H1 (cell line): ENCODE measurements around the gene CD44. TPM values are rescaled to one million over a fixed set of nuclear protein-coding genes. Genes with fewer than 3 reads are reported as not detected.

Experiments used
- CTCF ChIA-PET: fragments of 300-600 bp; sonication (Branson Sonifier 250); formaldehyde crosslinking; loops from one replicate; lab custom pipeline; 2021; ENCODE audit not compliant: partially characterized antibody; lab: Charles Lee
- POLR2A ChIA-PET: fragments of 300-600 bp; sonication (Branson Sonifier 250); formaldehyde crosslinking; loops from one replicate; lab custom pipeline; 2021; ENCODE audit warnings: inconsistent platforms; ENCODE audit not compliant: partially characterized antibody; lab: Charles Lee
- DNase-seq, 2 experiments: peaks; one replicate each; pipeline versions ENCODE4 v3.0.0 to v3.0.0-alpha.2; 2010 to 2022; ENCODE audit warnings: low spot score in 2 of 2, low read depth in 1 of 2, mixed read lengths in 1 of 2
- FAIRE-seq: peaks from 2 replicates; lab custom pipeline; 2011; peaks lifted over from hg19 to GRCh38; lab: Jason Lieb, UNC
- H2AFZ ChIP-seq: 2 replicates; pipeline ENCODE4 v1.8.1; 2012; ENCODE audit warnings: low read length, inconsistent platforms
- H2AK5ac ChIP-seq: 2 replicates; pipeline ENCODE4 v1.6.1; 2013; ENCODE audit warnings: low read depth, low read length
- H2BK120ac ChIP-seq: replicated peaks from 2 replicates; pipeline ENCODE3; 2013; ENCODE audit warnings: low read depth, low read length, inconsistent platforms
- H2BK12ac ChIP-seq: 2 replicates; pipeline ENCODE4 v1.6.1; 2013; ENCODE audit warnings: low read depth, low read length
- H2BK15ac ChIP-seq: 2 replicates; pipeline ENCODE4 v1.6.1; 2013; ENCODE audit warnings: low read length
- H2BK20ac ChIP-seq: 2 replicates; pipeline ENCODE4 v1.6.1; 2013; ENCODE audit warnings: low read length
- H2BK5ac ChIP-seq: 2 replicates; pipeline ENCODE4 v1.6.1; 2013; ENCODE audit warnings: low read depth, low read length
- H3K14ac ChIP-seq: 2 replicates; pipeline ENCODE4 v1.6.1; 2013; ENCODE audit warnings: inconsistent platforms; ENCODE audit not compliant: insufficient read length
- H3K18ac ChIP-seq: 2 replicates; pipeline ENCODE4 v1.6.1; 2013; ENCODE audit warnings: low read length; ENCODE audit errors: extremely low read depth
- H3K23ac ChIP-seq: 2 replicates; pipeline ENCODE4 v1.6.1; 2013; ENCODE audit warnings: inconsistent platforms; ENCODE audit not compliant: insufficient read length
- H3K23me2 ChIP-seq: 2 replicates; pipeline ENCODE4 v1.6.1; 2013; ENCODE audit warnings: low read depth, low read length
- H3K27ac ChIP-seq: 2 replicates; pipeline ENCODE4 v1.6.1; 2011; ENCODE audit warnings: low read depth, low read length, inconsistent platforms
- H3K27me3 ChIP-seq, 4 experiments: replicated peaks in 1 of 4; 1 replicate in 1 of 4; 2 replicates in 3 of 4; pipeline versions ENCODE4 v1.6.1 to v1.8.1; 2011 to 2013; ENCODE audit warnings: low read length in 3 of 4, mild to moderate bottlenecking in 3 of 4, inconsistent platforms in 2 of 4, mixed read lengths in 2 of 4, moderate library complexity in 1 of 4; ENCODE audit not compliant: control insufficient read depth in 3 of 4, insufficient read depth in 3 of 4; ENCODE audit errors: extremely low read depth in 1 of 4
- H3K36me3 ChIP-seq, 4 experiments: 2 replicates each; pipeline versions ENCODE4 v1.6.1 to v1.8.1; 2011 to 2013; ENCODE audit warnings: mild to moderate bottlenecking in 4 of 4, low read length in 3 of 4, moderate library complexity in 2 of 4, control low read depth in 1 of 4, inconsistent platforms in 1 of 4; ENCODE audit not compliant: insufficient read depth in 4 of 4, control insufficient read depth in 2 of 4
- H3K4ac ChIP-seq: replicated peaks from 2 replicates; pipeline ENCODE3; 2013; ENCODE audit warnings: low read length, low read depth, mixed read lengths, inconsistent platforms; ENCODE audit not compliant: insufficient read length
- H3K4me1 ChIP-seq, 4 experiments: replicated peaks in 1 of 4; 1 replicate in 1 of 4; 2 replicates in 3 of 4; pipeline versions ENCODE4 v1.6.1 to v1.8.1; 2011 to 2013; ENCODE audit warnings: low read length in 3 of 4, inconsistent platforms in 2 of 4, mixed read lengths in 1 of 4; ENCODE audit not compliant: insufficient read depth in 4 of 4, control insufficient read depth in 3 of 4
- H3K4me2 ChIP-seq, 2 experiments: 2 replicates each; pipeline versions ENCODE4 v1.6.1 to v1.8.1; 2011 to 2013; ENCODE audit warnings: low read depth in 2 of 2, low read length in 2 of 2, control low read depth in 1 of 2, inconsistent platforms in 1 of 2, mild to moderate bottlenecking in 1 of 2; ENCODE audit not compliant: insufficient read depth in 1 of 2
- H3K4me3 ChIP-seq, 4 experiments: fragments of 200-600, 300-600 bp in 1 of 4; sonication (generic), shearing (Covaris generic), sonication (Bioruptor Twin) in 1 of 4; 2 replicates each; pipeline versions ENCODE4 v1.5.1 to v1.8.1; 2011 to 2016; ENCODE audit warnings: low read length in 4 of 4, low read depth in 3 of 4, control low read depth in 2 of 4, inconsistent platforms in 2 of 4, mild to moderate bottlenecking in 2 of 4, mixed read lengths in 1 of 4, moderate library complexity in 1 of 4; ENCODE audit not compliant: insufficient read depth in 2 of 4; ENCODE audit errors: extremely low read depth in 1 of 4
- H3K56ac ChIP-seq: replicated peaks from 2 replicates; pipeline ENCODE3; 2013; ENCODE audit warnings: low read depth, mild to moderate bottlenecking, mixed read lengths, low read length, inconsistent platforms; ENCODE audit not compliant: insufficient read length
- H3K79me1 ChIP-seq: 2 replicates; pipeline ENCODE4 v1.6.1; 2013; ENCODE audit warnings: low read depth, low read length, control low read depth
- H3K79me2 ChIP-seq, 2 experiments: 2 replicates each; pipeline versions ENCODE4 v1.6.1 to v1.8.1; 2012 to 2013; ENCODE audit warnings: low read length in 2 of 2, mild to moderate bottlenecking in 2 of 2, inconsistent platforms in 1 of 2; ENCODE audit not compliant: insufficient read depth in 2 of 2, control insufficient read depth in 1 of 2
- H3K9ac ChIP-seq, 4 experiments: replicated peaks in 1 of 4; 1 replicate in 1 of 4; 2 replicates in 3 of 4; pipeline versions ENCODE4 v1.6.1 to v1.8.1; 2011 to 2013; ENCODE audit warnings: low read depth in 3 of 4, low read length in 3 of 4, control low read depth in 2 of 4, mild to moderate bottlenecking in 2 of 4, moderate library complexity in 2 of 4, inconsistent platforms in 1 of 4; ENCODE audit errors: extremely low read depth in 1 of 4
- H3K9me3 ChIP-seq, 2 experiments: 2 replicates each; pipeline versions ENCODE4 v1.6.1 to v1.8.1; 2012 to 2013; ENCODE audit warnings: mild to moderate bottlenecking in 2 of 2, moderate library complexity in 2 of 2, control low read depth in 1 of 2, inconsistent platforms in 1 of 2, low read depth in 1 of 2, low read length in 1 of 2, mixed read lengths in 1 of 2; ENCODE audit not compliant: insufficient read depth in 2 of 2
- H4K20me1 ChIP-seq, 2 experiments: replicated peaks in 1 of 2; 2 replicates each; pipeline versions ENCODE3 to v1.8.1; 2011 to 2013; ENCODE audit warnings: inconsistent platforms in 2 of 2, low read length in 2 of 2, mild to moderate bottlenecking in 1 of 2; ENCODE audit not compliant: insufficient read depth in 2 of 2, control insufficient read depth in 1 of 2
- H4K5ac ChIP-seq: 2 replicates; pipeline ENCODE4 v1.6.1; 2013; ENCODE audit warnings: low read length, low read depth, mixed read lengths, inconsistent platforms; ENCODE audit not compliant: insufficient read length
- H4K8ac ChIP-seq: 2 replicates; pipeline ENCODE4 v1.8.0; 2013; ENCODE audit warnings: mild to moderate bottlenecking, moderate library complexity, low read length, inconsistent platforms; ENCODE audit not compliant: insufficient read depth; ENCODE audit errors: extremely low read depth
- H4K91ac ChIP-seq: replicated peaks from 2 replicates; pipeline ENCODE3; 2013; ENCODE audit warnings: low read length, mixed read lengths, inconsistent platforms; ENCODE audit not compliant: insufficient read length
- CBX8 ChIP-seq: fragments of 300-800, 300-1000 bp; sonication (generic); IDR thresholded peaks from 2 replicates; pipeline ENCODE4 v1.7.1; 2016; ENCODE audit warnings: low read depth, low read length, borderline replicate concordance
- EP300 ChIP-seq, 2 experiments: IDR thresholded peaks; 1 replicate in 1 of 2; 2 replicates in 1 of 2; pipeline ENCODE4 v1.6.1; 2011 to 2012; ENCODE audit warnings: low read depth in 2 of 2, low read length in 2 of 2, mild to moderate bottlenecking in 2 of 2, borderline replicate concordance in 1 of 2, inconsistent platforms in 1 of 2, moderate library complexity in 1 of 2
- FOSL1 ChIP-seq: IDR thresholded peaks from 2 replicates; pipeline ENCODE4 v1.6.1; 2011; ENCODE audit warnings: mild to moderate bottlenecking, low read depth, low read length, moderate library complexity; ENCODE audit not compliant: insufficient read depth
- GTF2F1 ChIP-seq: IDR thresholded peaks from 2 replicates; pipeline ENCODE4 v1.6.1; 2012; ENCODE audit warnings: low read depth, low read length, improper control_type of control experiment, borderline replicate concordance
- HDAC6 ChIP-seq: IDR thresholded peaks from one replicate; pipeline ENCODE4 v1.7.1; 2012; ENCODE audit warnings: low read depth, mild to moderate bottlenecking, inconsistent platforms, low read length, moderate library complexity
- POLR2AphosphoS5 ChIP-seq: IDR thresholded peaks from 2 replicates; pipeline ENCODE4 v1.6.1; 2011; ENCODE audit warnings: low read depth, low read length
- WGBS, 2 experiments: shearing (Covaris generic) in 1 of 2; methylation state at CpG; one replicate each; pipeline versions ENCODE4 v1.1.6 to v1.1.7; 2013 to 2015; ENCODE audit warnings: low lambda C conversion rate in 2 of 2, mixed read lengths in 2 of 2, inconsistent platforms in 1 of 2, low coverage in 1 of 2, missing lambda C conversion rate in 1 of 2; ENCODE audit not compliant: insufficient replicate concordance in 2 of 2, insufficient coverage in 1 of 2, insufficient read length in 1 of 2; ENCODE audit errors: extremely low coverage in 1 of 2, missing lambda C conversion rate in 1 of 2; 5-methylcytosine and 5-hydroxymethylcytosine counted together
- polyA plus RNA-seq, 7 experiments: library from polyadenylated mRNA; depleted of rRNA in 3 of 7; stranded (reverse) in 5 of 7; unstranded in 2 of 7; fragments of >200 nt in 5 of 7; fragments of 200-250 nt in 2 of 7; gene quantifications; 1 replicate in 5 of 7; 2 replicates in 1 of 7; 4 replicates in 1 of 7; pipeline versions ENCODE4 v1.2.1 to v1.2.3, GENCODE V29; 2011 to 2013; ENCODE audit warnings: missing spikeins in 2 of 7, mixed read lengths in 2 of 7
- total RNA-seq: library from RNA; stranded (reverse); fragmentation: NEBNext Ultra II Directional; extraction: Animal tissue kit (Norgen Biotek cat#: 25700); gene quantifications from 2 replicates; pipeline ENCODE4 v1.2.1, GENCODE V29; 2021
- TF ChIP-seq, protein P1 (sequence below), 3 experiments: IDR thresholded peaks; 1 replicate in 2 of 3; 2 replicates in 1 of 3; pipeline versions ENCODE4 v1.5.1 to v1.6.1; 2011; ENCODE audit warnings: low read length in 3 of 3, mild to moderate bottlenecking in 3 of 3, inconsistent platforms in 2 of 3, low read depth in 1 of 3, moderate library complexity in 1 of 3; ENCODE audit not compliant: insufficient read depth in 1 of 3; ENCODE audit errors: control extremely low read depth in 1 of 3

The CD44 gene
- total and polyA plus RNA-seq, 2 of the 8 experiments (the other 6 are each of a cell fraction or from before 2014, with no cell fraction given), result 11.8 to 13.7 TPM

DNA sequence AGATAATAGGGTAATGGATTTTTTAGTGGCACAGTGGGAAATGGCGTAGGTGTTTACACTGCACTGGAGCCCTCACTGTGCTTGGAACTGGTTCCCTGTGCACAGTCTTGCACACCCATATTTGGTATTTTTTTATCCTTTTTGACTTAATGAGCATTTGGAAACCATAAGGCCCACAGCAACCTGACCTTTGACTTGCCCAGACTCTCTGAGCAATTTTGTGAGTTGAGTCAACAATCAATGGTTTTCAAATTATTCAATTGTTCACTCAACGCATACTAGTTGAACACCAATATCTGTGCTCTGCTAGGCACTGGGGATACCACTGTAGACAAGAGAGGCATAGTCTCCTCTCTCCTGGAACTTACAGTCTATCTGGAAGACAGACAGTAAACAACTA is 14.3 kb downstream of the CD44 start:
- Histone ChIP-seq H3K18ac (no peak overlapping the region), H4K20me1 (no peaks in the 10 kb centered on the region), H3K23me2 (peaks cover 1% of the 10 kb centered on the region; the same call in 1 of the 2 replicates), H2BK15ac (no peak overlapping the region), H4K91ac (no peak overlapping the region), H3K79me1 (no peaks in the 10 kb centered on the region), H2BK12ac (no peak overlapping the region), H2AK5ac (no peak overlapping the region), H3K56ac (no peak overlapping the region), H3K4me2 (no peak overlapping the region), H3K9ac (no peak overlapping the region), H3K4me1 (peaks cover 0 to 10% (median 6%) of the 10 kb centered on the region in 4 experiments; a peak in 6 of 7 replicates), H3K79me2 (no peaks in the 10 kb centered on the region), H3K4me3 (no peak overlapping the region), H3K27ac (no peak overlapping the region), H2BK5ac (no peak overlapping the region), H3K9me3 (no peaks in the 10 kb centered on the region), H3K23ac (no peak overlapping the region), H3K4ac (no peak overlapping the region), H2AFZ (no peak overlapping the region), H3K14ac (no peak overlapping the region), H4K8ac (no peak overlapping the region), H4K5ac (no peak overlapping the region), H2BK120ac (no peak overlapping the region), H3K27me3 (no peaks in the 10 kb centered on the region), H2BK20ac (no peak overlapping the region), H3K36me3 (no peaks in the 10 kb centered on the region)
- TF ChIP-seq POLR2AphosphoS5 (no peak), GTF2F1 (no peak), FOSL1 (no peak), HDAC6 (no peak), EP300 (IDR thresholded peaks at IDR 0.05; ENCODE audit: borderline replicate concordance in 1 of 2, low read depth in 2 of 2, low read length in 2 of 2) (no peak), CBX8 (no peak)
- TF ChIP-seq, protein P1, sequence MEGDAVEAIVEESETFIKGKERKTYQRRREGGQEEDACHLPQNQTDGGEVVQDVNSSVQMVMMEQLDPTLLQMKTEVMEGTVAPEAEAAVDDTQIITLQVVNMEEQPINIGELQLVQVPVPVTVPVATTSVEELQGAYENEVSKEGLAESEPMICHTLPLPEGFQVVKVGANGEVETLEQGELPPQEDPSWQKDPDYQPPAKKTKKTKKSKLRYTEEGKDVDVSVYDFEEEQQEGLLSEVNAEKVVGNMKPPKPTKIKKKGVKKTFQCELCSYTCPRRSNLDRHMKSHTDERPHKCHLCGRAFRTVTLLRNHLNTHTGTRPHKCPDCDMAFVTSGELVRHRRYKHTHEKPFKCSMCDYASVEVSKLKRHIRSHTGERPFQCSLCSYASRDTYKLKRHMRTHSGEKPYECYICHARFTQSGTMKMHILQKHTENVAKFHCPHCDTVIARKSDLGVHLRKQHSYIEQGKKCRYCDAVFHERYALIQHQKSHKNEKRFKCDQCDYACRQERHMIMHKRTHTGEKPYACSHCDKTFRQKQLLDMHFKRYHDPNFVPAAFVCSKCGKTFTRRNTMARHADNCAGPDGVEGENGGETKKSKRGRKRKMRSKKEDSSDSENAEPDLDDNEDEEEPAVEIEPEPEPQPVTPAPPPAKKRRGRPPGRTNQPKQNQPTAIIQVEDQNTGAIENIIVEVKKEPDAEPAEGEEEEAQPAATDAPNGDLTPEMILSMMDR (IDR thresholded peaks at IDR 0.05; ENCODE audit: control extremely low read depth in 1 of 3, insufficient read depth in 1 of 3, low read depth in 1 of 3, low read length in 3 of 3), result no peak
- ChIA-PET POLR2A (no interaction called here), CTCF (no interaction called here)
- no peak for DNase-seq
- 100% methylated on average over 2 of the region's 2 CpGs; no CpG with 5 or more reads in 1 of the 2 experiments for WGBS, 2 experiments
- FAIRE-seq, result no peak
